ENCODE data around the gene CDKAL1.

The CDKAL1 gene

DNA sequence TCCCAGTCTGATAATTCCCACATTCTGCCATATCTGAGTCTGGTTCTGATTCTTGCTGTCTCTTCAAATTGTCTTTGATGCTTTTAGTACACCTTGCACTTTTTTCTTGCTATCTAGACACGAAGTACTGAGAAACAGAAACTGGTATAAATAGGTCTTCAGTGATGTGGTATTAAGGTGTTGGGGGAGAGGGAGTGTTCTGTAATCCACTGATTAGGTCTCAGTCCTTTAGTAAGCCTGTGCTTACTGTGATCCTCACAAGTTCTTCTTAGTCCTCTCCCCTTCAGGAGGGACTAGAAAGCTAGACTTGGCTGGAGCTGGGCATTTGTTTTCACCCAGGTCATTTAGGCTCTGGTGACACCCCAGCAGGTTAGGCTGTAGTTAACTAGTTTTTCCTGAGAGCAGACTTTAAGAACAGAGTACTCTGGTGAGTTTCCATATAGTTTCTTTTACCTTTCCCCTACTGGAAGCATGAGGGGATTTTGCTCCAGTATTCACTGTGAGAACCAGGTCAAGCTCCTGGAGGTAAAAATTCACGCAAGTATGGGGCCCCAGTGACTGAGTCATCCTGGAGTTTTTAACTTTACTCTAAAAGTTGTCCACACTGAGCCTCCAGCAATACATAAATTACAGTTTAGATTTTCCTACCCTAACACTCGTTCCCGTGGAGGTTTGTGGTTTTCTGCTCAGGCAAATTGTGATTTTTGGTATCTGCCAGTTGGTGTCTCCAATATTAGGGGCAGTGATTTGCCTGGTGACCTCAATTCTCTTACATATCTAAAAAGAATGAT lies 154.6 kb downstream of the CDKAL1 start:
- Histone ChIP-seq H3K9me3 (replicated peaks in 1 of 2; ENCODE audit: control insufficient read depth in 2 of 2, insufficient read depth in 1 of 2, low read depth in 1 of 2, low read length in 2 of 2) (peaks cover 0 to 3% of the 10 kb centered on the region in 2 donors), H4K8ac (ENCODE audit: low read depth, low read length) (no peak overlapping the region), H2AFZ (ENCODE audit: low read length) (no peak overlapping the region), H3K18ac (ENCODE audit: low read length) (no peak overlapping the region), H2BK120ac (ENCODE audit: low read depth, low read length) (no peak overlapping the region), H2BK5ac (ENCODE audit: low read length) (no peak overlapping the region), H2BK15ac (ENCODE audit: low read length) (no peak overlapping the region), H4K91ac (ENCODE audit: low read depth, low read length, poor library complexity) (no peak overlapping the region), H2AK5ac (ENCODE audit: low read depth, low read length) (no peak overlapping the region), H3K14ac (ENCODE audit: low read length) (no peak overlapping the region), H3K4me2 (ENCODE audit: insufficient read depth, low read length, poor library complexity, severe bottlenecking) (no peak overlapping the region), H3K36me3 (replicated peaks in 1 of 2; ENCODE audit: control insufficient read depth in 2 of 2, insufficient read depth in 2 of 2, low read length in 2 of 2) (no peaks in the 10 kb centered on the region), H3K23ac (ENCODE audit: low read depth, low read length, poor library complexity) (no peak overlapping the region), H3K27me3 (ENCODE audit: control insufficient read depth in 3 of 3, insufficient read depth in 3 of 3, low read depth in 1 of 3, low read length in 3 of 3) (no peaks in the 10 kb centered on the region), H3K27ac (replicated peaks; ENCODE audit: low read length) (no peak overlapping the region), H3K4ac (ENCODE audit: low read length) (no peak overlapping the region), H3K4me3 (ENCODE audit: low read length in 2 of 2) (no peak overlapping the region), H2BK12ac (ENCODE audit: low read length) (no peak overlapping the region), H3K79me1 (ENCODE audit: low read depth, low read length) (peaks cover 3% of the 10 kb centered on the region), H3K4me1 (ENCODE audit: control insufficient read depth in 2 of 2, insufficient read depth in 1 of 2, low read depth in 1 of 2, low read length in 2 of 2) (peaks cover 0 to 6% of the 10 kb centered on the region in 2 donors), H3K9ac (ENCODE audit: low read depth, low read length, poor library complexity) (no peak overlapping the region)
- WGBS, 2 donors (ENCODE audit: extremely low coverage in 2 of 2, insufficient read length in 2 of 2, insufficient replicate concordance in 1 of 2): no CpG with 5 or more reads among the region's 4 CpGs
- DNase-seq (ENCODE audit: low spot score): no peak

DNA sequence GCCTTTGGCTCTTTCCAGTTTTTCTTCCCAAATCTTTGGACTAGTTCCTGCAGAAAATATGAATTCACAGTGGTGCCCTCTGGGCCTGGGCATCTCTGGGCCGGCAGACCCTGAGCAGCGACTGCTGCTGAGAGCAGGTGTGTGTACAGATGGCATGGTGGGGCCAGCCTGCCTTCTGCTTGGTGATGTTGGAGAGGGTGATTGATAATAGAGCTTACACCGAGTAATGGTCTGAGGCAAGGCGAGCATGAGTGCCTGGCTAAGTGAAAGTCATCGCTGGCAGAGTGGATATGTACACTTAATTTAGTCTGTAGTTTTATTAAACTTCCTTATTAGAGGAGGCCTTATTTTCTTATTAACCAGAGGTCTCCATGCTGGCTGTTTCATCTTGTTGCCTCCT lies 156.9 kb downstream of the CDKAL1 start:
- no peak overlapping the region for H2BK120ac ChIP-seq (ENCODE audit: low read depth, low read length)
- H3K27me3 ChIP-seq (ENCODE audit: control insufficient read depth in 3 of 3, insufficient read depth in 3 of 3, low read depth in 1 of 3, low read length in 3 of 3): no peaks in the 10 kb centered on the region
- H3K27ac ChIP-seq (replicated peaks; ENCODE audit: low read length): no peak overlapping the region
- H3K4me2 ChIP-seq (ENCODE audit: insufficient read depth, low read length, poor library complexity, severe bottlenecking): no peak overlapping the region
- no peak overlapping the region for H3K4ac ChIP-seq (ENCODE audit: low read length)
- H4K8ac ChIP-seq (ENCODE audit: low read depth, low read length): no peak overlapping the region
- H3K9me3 ChIP-seq (replicated peaks in 1 of 2; ENCODE audit: control insufficient read depth in 2 of 2, insufficient read depth in 1 of 2, low read depth in 1 of 2, low read length in 2 of 2): no peaks in the 10 kb centered on the region
- no peak overlapping the region for H2BK5ac ChIP-seq (ENCODE audit: low read length)
- WGBS, 2 donors (ENCODE audit: extremely low coverage in 2 of 2, insufficient read length in 2 of 2, insufficient replicate concordance in 1 of 2): no CpG with 5 or more reads among the region's 5 CpGs
- no peak overlapping the region for H2AFZ ChIP-seq (ENCODE audit: low read length)
- no peak overlapping the region for H2AK5ac ChIP-seq (ENCODE audit: low read depth, low read length)
- no peak overlapping the region for H3K9ac ChIP-seq (ENCODE audit: low read depth, low read length, poor library complexity)
- peak overlapping the region; percentile 44 for H3K18ac ChIP-seq (ENCODE audit: low read length)
- H3K23ac ChIP-seq (ENCODE audit: low read depth, low read length, poor library complexity): no peak overlapping the region
- no peak overlapping the region for H3K4me3 ChIP-seq (ENCODE audit: low read length in 2 of 2)
- no peak for DNase-seq (ENCODE audit: low spot score)
- H3K79me1 ChIP-seq (ENCODE audit: low read depth, low read length): peaks cover 3% of the 10 kb centered on the region
- no peak overlapping the region for H4K91ac ChIP-seq (ENCODE audit: low read depth, low read length, poor library complexity)
- H3K4me1 ChIP-seq (ENCODE audit: control insufficient read depth in 2 of 2, insufficient read depth in 1 of 2, low read depth in 1 of 2, low read length in 2 of 2): peaks cover 0 to 5% of the 10 kb centered on the region in 2 donors
- no peak overlapping the region for H2BK12ac ChIP-seq (ENCODE audit: low read length)
- H3K14ac ChIP-seq (ENCODE audit: low read length): no peak overlapping the region
- H3K36me3 ChIP-seq (replicated peaks in 1 of 2; ENCODE audit: control insufficient read depth in 2 of 2, insufficient read depth in 2 of 2, low read length in 2 of 2): no peaks in the 10 kb centered on the region
- H2BK15ac ChIP-seq (ENCODE audit: low read length): no peak overlapping the region

DNA sequence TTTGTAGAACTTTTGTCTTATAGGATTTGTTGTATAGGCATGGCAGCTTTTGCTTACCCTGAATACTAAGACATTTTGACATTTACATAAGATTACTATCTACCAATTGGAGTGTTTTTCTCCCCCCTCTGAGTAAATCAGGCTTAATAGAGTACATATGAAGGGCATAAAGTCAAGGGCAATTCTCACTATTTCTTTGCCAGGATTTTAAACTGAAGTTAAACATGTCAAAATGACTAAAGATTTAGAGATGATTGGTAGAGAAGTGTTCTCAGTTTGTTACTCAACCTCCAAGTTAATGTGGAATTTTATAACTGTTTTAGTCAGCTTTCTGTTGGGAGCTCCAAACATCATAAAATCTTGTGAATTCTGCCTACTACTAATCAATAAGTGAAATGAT lies 157.8 kb downstream of the CDKAL1 start:
- no peak overlapping the region for H3K14ac ChIP-seq (ENCODE audit: low read length)
- no peak overlapping the region for H3K9ac ChIP-seq (ENCODE audit: low read depth, low read length, poor library complexity)
- H2BK12ac ChIP-seq (ENCODE audit: low read length): no peak overlapping the region
- H3K79me1 ChIP-seq (ENCODE audit: low read depth, low read length): peaks cover 3% of the 10 kb centered on the region
- no peak overlapping the region for H2BK120ac ChIP-seq (ENCODE audit: low read depth, low read length)
- H3K23ac ChIP-seq (ENCODE audit: low read depth, low read length, poor library complexity): no peak overlapping the region
- H3K4me2 ChIP-seq (ENCODE audit: insufficient read depth, low read length, poor library complexity, severe bottlenecking): no peak overlapping the region
- H2AK5ac ChIP-seq (ENCODE audit: low read depth, low read length): no peak overlapping the region
- H2AFZ ChIP-seq (ENCODE audit: low read length): no peak overlapping the region
- H3K36me3 ChIP-seq (replicated peaks in 1 of 2; ENCODE audit: control insufficient read depth in 2 of 2, insufficient read depth in 2 of 2, low read length in 2 of 2): no peaks in the 10 kb centered on the region
- no peak overlapping the region for H2BK15ac ChIP-seq (ENCODE audit: low read length)
- no peaks in the 10 kb centered on the region for H3K9me3 ChIP-seq (replicated peaks in 1 of 2; ENCODE audit: control insufficient read depth in 2 of 2, insufficient read depth in 1 of 2, low read depth in 1 of 2, low read length in 2 of 2)
- H4K8ac ChIP-seq (ENCODE audit: low read depth, low read length): no peak overlapping the region
- H3K27ac ChIP-seq (replicated peaks; ENCODE audit: low read length): no peak overlapping the region
- no peak overlapping the region for H3K4me3 ChIP-seq (ENCODE audit: low read length in 2 of 2)
- H3K27me3 ChIP-seq (ENCODE audit: control insufficient read depth in 3 of 3, insufficient read depth in 3 of 3, low read depth in 1 of 3, low read length in 3 of 3): no peaks in the 10 kb centered on the region
- DNase-seq (ENCODE audit: low spot score): no peak
- H3K18ac ChIP-seq (ENCODE audit: low read length): no peak overlapping the region
- H3K4me1 ChIP-seq (ENCODE audit: control insufficient read depth in 2 of 2, insufficient read depth in 1 of 2, low read depth in 1 of 2, low read length in 2 of 2): peaks cover 0 to 4% of the 10 kb centered on the region in 2 donors
- no peak overlapping the region for H3K4ac ChIP-seq (ENCODE audit: low read length)
- H4K91ac ChIP-seq (ENCODE audit: low read depth, low read length, poor library complexity): no peak overlapping the region
- no peak overlapping the region for H2BK5ac ChIP-seq (ENCODE audit: low read length)

DNA sequence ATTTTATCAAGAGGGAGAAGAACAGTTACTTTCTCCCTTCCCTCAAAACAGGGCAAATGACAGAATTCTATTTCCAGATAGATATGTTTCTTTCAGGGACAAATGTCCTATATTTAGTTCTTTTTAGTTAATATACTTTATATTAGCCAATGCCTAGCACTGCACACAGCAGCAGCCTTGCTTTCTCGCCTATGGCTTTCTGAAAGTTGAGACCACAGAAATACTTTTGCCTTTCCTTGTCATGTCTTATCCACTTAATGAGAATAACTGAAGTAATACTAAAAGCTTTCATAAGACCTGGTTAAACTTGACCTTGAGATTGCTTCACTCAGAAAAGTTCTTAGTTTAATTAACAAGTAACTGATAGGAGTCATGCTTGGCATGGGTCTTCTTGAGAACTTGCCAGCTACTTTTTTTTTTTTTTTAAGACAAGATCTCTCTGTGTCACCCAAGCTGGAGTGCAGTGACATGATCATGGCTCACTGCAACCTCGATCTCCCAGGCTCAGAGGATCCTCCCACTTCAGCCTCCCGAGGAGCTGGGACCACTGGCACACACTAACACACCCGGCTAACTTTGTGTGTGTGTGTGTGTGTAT lies 159.3 kb downstream of the CDKAL1 start:
- Histone ChIP-seq H3K23ac (ENCODE audit: low read depth, low read length, poor library complexity) (no peak overlapping the region), H3K14ac (ENCODE audit: low read length) (no peak overlapping the region), H3K27ac (replicated peaks; ENCODE audit: low read length) (no peak overlapping the region), H2BK120ac (ENCODE audit: low read depth, low read length) (no peak overlapping the region), H3K4me2 (ENCODE audit: insufficient read depth, low read length, poor library complexity, severe bottlenecking) (no peak overlapping the region), H2BK12ac (ENCODE audit: low read length) (no peak overlapping the region), H3K9me3 (replicated peaks in 1 of 2; ENCODE audit: control insufficient read depth in 2 of 2, insufficient read depth in 1 of 2, low read depth in 1 of 2, low read length in 2 of 2) (no peaks in the 10 kb centered on the region), H3K27me3 (ENCODE audit: control insufficient read depth in 3 of 3, insufficient read depth in 3 of 3, low read depth in 1 of 3, low read length in 3 of 3) (no peaks in the 10 kb centered on the region), H3K4me1 (ENCODE audit: control insufficient read depth in 2 of 2, insufficient read depth in 1 of 2, low read depth in 1 of 2, low read length in 2 of 2) (peaks cover 0 to 4% of the 10 kb centered on the region in 2 donors), H3K79me1 (ENCODE audit: low read depth, low read length) (peaks cover 3% of the 10 kb centered on the region), H3K4ac (ENCODE audit: low read length) (no peak overlapping the region), H4K8ac (ENCODE audit: low read depth, low read length) (no peak overlapping the region), H2BK15ac (ENCODE audit: low read length) (no peak overlapping the region), H2BK5ac (ENCODE audit: low read length) (no peak overlapping the region), H3K9ac (ENCODE audit: low read depth, low read length, poor library complexity) (no peak overlapping the region), H3K36me3 (replicated peaks in 1 of 2; ENCODE audit: control insufficient read depth in 2 of 2, insufficient read depth in 2 of 2, low read length in 2 of 2) (no peaks in the 10 kb centered on the region), H3K18ac (ENCODE audit: low read length) (peak overlapping the region; percentile 41), H2AFZ (ENCODE audit: low read length) (no peak overlapping the region), H2AK5ac (ENCODE audit: low read depth, low read length) (no peak overlapping the region), H3K4me3 (ENCODE audit: low read length in 2 of 2) (no peak overlapping the region), H4K91ac (ENCODE audit: low read depth, low read length, poor library complexity) (no peak overlapping the region)
- no peak for DNase-seq (ENCODE audit: low spot score)
- WGBS, 2 donors (ENCODE audit: extremely low coverage in 2 of 2, insufficient read length in 2 of 2, insufficient replicate concordance in 1 of 2): no CpG with 5 or more reads among the region's 4 CpGs

Measured in neuronal stem cell (in vitro differentiated cells).